CD4-positive, alpha-beta T cell (primary cell): Measurements from ENCODE around the gene RBM33. TPM values are rescaled to one million over a fixed set of nuclear protein-coding genes. Genes with fewer than 3 reads are reported as not detected.

Experiments used
- ATAC-seq: fragments of 200-7000 bp; cut with Tn5 transposase; one replicate; pipeline ENCODE4 v1.10.0; 2022; ENCODE audit warnings: mild to moderate bottlenecking; ENCODE audit not compliant: poor library complexity
- CTCF ChIA-PET: fragments of 350-600 bp; sonication (Branson Sonifier 250); formaldehyde crosslinking; loops from one replicate; lab custom pipeline; 2021; ENCODE audit warnings: antibody characterized with exemption, inconsistent platforms; lab: Charles Lee
- POLR2A ChIA-PET: fragments of 350-600 bp; sonication (Branson Sonifier 250); formaldehyde crosslinking; loops from one replicate; lab custom pipeline; 2021; ENCODE audit warnings: antibody characterized with exemption, inconsistent platforms; lab: Charles Lee
- DNase-seq, 14 experiments: peaks; one replicate each; pipeline ENCODE4 v3.0.0-alpha.2; 2013 to 2020; ENCODE audit warnings: mixed read lengths in 2 of 14
- H3K27ac ChIP-seq, 2 donors: one replicate each; pipeline versions ENCODE4 v1.5.1 to v1.7.0; 2013; ENCODE audit warnings: low read length in 2 of 2, low read depth in 1 of 2, mild to moderate bottlenecking in 1 of 2
- H3K27me3 ChIP-seq, 2 experiments: 1 replicate in 1 of 2; 2 replicates in 1 of 2; pipeline versions ENCODE4 v1.6.1 to v1.7.0; 2013; ENCODE audit warnings: low read length in 2 of 2, control low read depth in 1 of 2, mild to moderate bottlenecking in 1 of 2, moderate library complexity in 1 of 2; ENCODE audit not compliant: insufficient read depth in 2 of 2, control insufficient read depth in 1 of 2
- H3K36me3 ChIP-seq: one replicate; pipeline ENCODE4 v1.6.1; 2013; ENCODE audit warnings: low read length, control low read depth; ENCODE audit not compliant: insufficient read depth
- H3K4me1 ChIP-seq: one replicate; pipeline ENCODE4 v1.6.1; 2013; ENCODE audit warnings: low read length, control low read depth; ENCODE audit not compliant: insufficient read depth
- H3K4me3 ChIP-seq: one replicate; pipeline ENCODE4 v1.5.1; 2013; ENCODE audit warnings: mild to moderate bottlenecking, low read length, moderate library complexity
- H3K9me3 ChIP-seq, 2 experiments: 1 replicate in 1 of 2; 2 replicates in 1 of 2; pipeline versions ENCODE4 v1.6.1 to v1.7.0; 2013; ENCODE audit warnings: low read length in 2 of 2, mild to moderate bottlenecking in 2 of 2, control low read depth in 1 of 2, moderate library complexity in 1 of 2; ENCODE audit not compliant: control insufficient read depth in 1 of 2, insufficient read depth in 1 of 2
- H3K27ac Mint-ChIP-seq: one replicate; pipeline ENCODE4 v1.8.0; 2020; ENCODE audit warnings: mixed read lengths
- H3K27me3 Mint-ChIP-seq: one replicate; pipeline ENCODE4 v1.8.0; 2021; ENCODE audit warnings: mixed read lengths
- H3K36me3 Mint-ChIP-seq: one replicate; pipeline ENCODE4 v1.8.0; 2021; ENCODE audit warnings: low read depth, mixed read lengths
- H3K4me1 Mint-ChIP-seq: one replicate; pipeline ENCODE4 v1.8.0; 2021; ENCODE audit warnings: low read depth, mixed read lengths
- H3K4me3 Mint-ChIP-seq: one replicate; pipeline ENCODE4 v1.8.0; 2020; ENCODE audit warnings: mild to moderate bottlenecking, mixed read lengths
- H3K9me3 Mint-ChIP-seq: one replicate; pipeline ENCODE4 v1.8.0; 2020; ENCODE audit warnings: mixed read lengths
- intact Hi-C, 2 experiments: fragments of 100-400 bp; cut with DNase I in 1 of 2; cut with micrococcal nuclease in 1 of 2; formaldehyde crosslinking; loops; one replicate each; pipeline versions ENCODE4 v1.15.1 to v1.9.0; 2023 to 2025; cut with DNase I, micrococcal nuclease
- total RNA-seq, 174 experiments: library from RNA in 2 of 174; stranded (reverse) in 2 of 174; gene quantifications; one replicate each; pipeline ENCODE4 v1.2.3 and lab custom pipeline; 2021 to 2026
- TF ChIP-seq, protein P1 (sequence below): fragments of 200-600 bp; IDR thresholded peaks from one replicate; pipeline ENCODE4 v1.8.0; 2022; ENCODE audit warnings: antibody characterized with exemption, mild to moderate bottlenecking

RBM33 gene
- total RNA-seq, 2 experiments from 2014 or later, result 178 to 184 TPM

DNA sequence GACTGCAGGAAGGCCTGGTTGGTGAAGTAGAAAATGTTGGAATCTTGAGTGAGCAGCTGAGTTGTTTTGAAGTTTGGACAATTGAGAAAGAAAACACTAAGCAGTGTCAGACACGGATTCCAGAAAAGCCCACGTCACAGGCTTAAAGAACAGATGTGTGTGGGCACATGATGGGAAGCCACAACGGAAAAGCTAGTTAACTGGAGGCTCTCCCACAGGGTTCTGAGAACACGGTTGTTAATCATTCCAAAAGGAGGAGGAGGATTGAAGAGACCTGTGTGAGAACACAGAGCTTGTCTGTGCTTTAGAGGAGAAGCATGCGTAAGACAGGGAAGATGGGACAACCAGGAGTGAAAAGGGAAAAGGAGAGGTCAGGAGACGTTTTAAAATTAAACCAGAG, 125.2 kb downstream of the RBM33 start:
- no peaks in the 10 kb centered on the region for H3K27me3 Mint-ChIP-seq
- DNase-seq, result no peak

DNA sequence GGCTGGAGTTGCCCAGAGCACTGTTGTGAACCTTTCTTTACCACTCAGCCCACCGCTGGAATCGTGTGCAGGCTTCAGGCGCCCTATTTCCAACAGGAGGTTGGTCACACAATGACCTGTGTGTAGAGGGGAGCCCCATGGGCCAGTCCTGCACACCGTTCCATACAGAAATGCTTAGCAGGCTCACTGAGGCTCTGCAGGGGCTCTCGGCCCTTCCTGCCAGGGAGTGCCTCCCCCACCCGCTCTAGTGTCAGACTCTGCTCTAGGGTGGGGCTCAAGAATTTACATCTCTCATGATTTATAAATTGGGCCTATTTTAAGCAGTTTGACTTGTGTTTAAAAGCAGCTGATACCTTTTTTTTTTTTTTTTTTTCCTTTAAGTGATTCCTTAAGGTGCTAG, 125.8 kb downstream of the RBM33 start:
- H3K4me3 Mint-ChIP-seq, result no peak overlapping the region
- H3K9me3 ChIP-seq, result no peaks in the 10 kb centered on the region
- ATAC-seq (no peak), DNase-seq (no peak)
- TF ChIP-seq, protein P1, sequence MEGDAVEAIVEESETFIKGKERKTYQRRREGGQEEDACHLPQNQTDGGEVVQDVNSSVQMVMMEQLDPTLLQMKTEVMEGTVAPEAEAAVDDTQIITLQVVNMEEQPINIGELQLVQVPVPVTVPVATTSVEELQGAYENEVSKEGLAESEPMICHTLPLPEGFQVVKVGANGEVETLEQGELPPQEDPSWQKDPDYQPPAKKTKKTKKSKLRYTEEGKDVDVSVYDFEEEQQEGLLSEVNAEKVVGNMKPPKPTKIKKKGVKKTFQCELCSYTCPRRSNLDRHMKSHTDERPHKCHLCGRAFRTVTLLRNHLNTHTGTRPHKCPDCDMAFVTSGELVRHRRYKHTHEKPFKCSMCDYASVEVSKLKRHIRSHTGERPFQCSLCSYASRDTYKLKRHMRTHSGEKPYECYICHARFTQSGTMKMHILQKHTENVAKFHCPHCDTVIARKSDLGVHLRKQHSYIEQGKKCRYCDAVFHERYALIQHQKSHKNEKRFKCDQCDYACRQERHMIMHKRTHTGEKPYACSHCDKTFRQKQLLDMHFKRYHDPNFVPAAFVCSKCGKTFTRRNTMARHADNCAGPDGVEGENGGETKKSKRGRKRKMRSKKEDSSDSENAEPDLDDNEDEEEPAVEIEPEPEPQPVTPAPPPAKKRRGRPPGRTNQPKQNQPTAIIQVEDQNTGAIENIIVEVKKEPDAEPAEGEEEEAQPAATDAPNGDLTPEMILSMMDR, result no peak
- no peaks in the 10 kb centered on the region for H3K9me3 Mint-ChIP-seq
- H3K4me3 ChIP-seq, result no peak overlapping the region
- no peaks in the 10 kb centered on the region for H3K4me1 ChIP-seq
- intact Hi-C loops, result no loop called here
- peaks cover 92% of the 10 kb centered on the region for H3K36me3 ChIP-seq
- POLR2A ChIA-PET, result no interaction called here
- no peak overlapping the region for H3K27ac Mint-ChIP-seq
- H3K27me3 ChIP-seq, result no peaks in the 10 kb centered on the region
- H3K27ac ChIP-seq, result no peak overlapping the region
- peaks cover 4% of the 10 kb centered on the region for H3K4me1 Mint-ChIP-seq
- peaks cover 92% of the 10 kb centered on the region for H3K36me3 Mint-ChIP-seq
- CTCF ChIA-PET, result no interaction called here
- no peaks in the 10 kb centered on the region for H3K27me3 Mint-ChIP-seq

More for the DNA sequence above, 125.2 kb downstream of the RBM33 start:
- intact Hi-C loops, result loop anchor here (5.0 to 10.0 kb wide), 3 partner anchors 127 to 842 kb away; partner anchors contain the start of genes INSIG1 (in 1 of the 2) and RBM33 (in 1 of the 2)
- Histone ChIP-seq H3K27ac (no peak overlapping the region), H3K27me3 (no peaks in the 10 kb centered on the region), H3K9me3 (no peaks in the 10 kb centered on the region), H3K4me1 (peaks cover 4% of the 10 kb centered on the region), H3K36me3 (peaks cover 91% of the 10 kb centered on the region), H3K4me3 (no peak overlapping the region)
- H3K27ac Mint-ChIP-seq, result no peak overlapping the region
- H3K9me3 Mint-ChIP-seq, result no peaks in the 10 kb centered on the region
- TF ChIP-seq, protein P1, result no peak
- H3K4me3 Mint-ChIP-seq, result no peak overlapping the region
- peaks cover 92% of the 10 kb centered on the region for H3K36me3 Mint-ChIP-seq
- no peak for ATAC-seq
- ChIA-PET POLR2A (no interaction called here), CTCF (no interaction called here)
- H3K4me1 Mint-ChIP-seq, result peaks cover 8% of the 10 kb centered on the region

DNA sequence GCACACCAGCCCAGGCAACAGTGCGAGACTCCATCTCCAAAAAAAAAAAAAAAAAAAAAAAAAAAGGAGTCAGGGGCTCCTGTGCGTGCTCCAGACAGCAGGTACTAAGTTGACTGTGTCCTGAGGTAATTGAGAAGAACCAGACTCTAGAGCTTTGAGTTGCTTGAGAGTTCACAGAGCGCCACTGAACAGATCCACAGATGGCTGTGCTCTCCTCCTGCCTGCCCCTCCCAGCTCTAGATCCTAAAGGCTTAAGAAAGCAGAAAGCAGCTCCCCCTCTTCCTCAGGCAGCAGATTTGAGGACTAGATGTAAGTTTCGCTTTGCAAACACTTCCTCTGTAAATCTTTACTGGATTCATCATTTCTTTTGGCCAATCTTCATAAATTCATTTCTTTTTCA, 129.1 kb downstream of the RBM33 start:
- DNase-seq, result no peak
- ChIA-PET POLR2A (no interaction called here), CTCF (interaction anchor here (0.7 kb wide), 1 partner anchor 45 kb away, joined by 3 read pairs; no protein-coding TSS in a partner anchor)
- no peak for ATAC-seq
- TF ChIP-seq, protein P1, result no peak
- Histone ChIP-seq H3K27me3 (no peaks in the 10 kb centered on the region), H3K4me1 (no peaks in the 10 kb centered on the region), H3K27ac (no peak overlapping the region), H3K36me3 (peaks cover 93% of the 10 kb centered on the region), H3K4me3 (no peak overlapping the region), H3K9me3 (no peaks in the 10 kb centered on the region)
- Mint-ChIP-seq H3K36me3 (peaks cover 96% of the 10 kb centered on the region), H3K27ac (no peak overlapping the region), H3K27me3 (no peaks in the 10 kb centered on the region), H3K9me3 (no peaks in the 10 kb centered on the region), H3K4me1 (no peaks in the 10 kb centered on the region), H3K4me3 (no peak overlapping the region)
- intact Hi-C loops, result no loop called here
